GM18511 (cell line): Measurements from ENCODE around the gene DOCK10.
A peak's percentile ranks its signal among the peaks of the same experiment; 100 is the strongest.

Experiments used
- ATAC-seq: cut with Tn5 transposase; IDR thresholded peaks from one replicate; pipeline ENCODE4 v1.9.1; 2021; ENCODE audit warnings: mild to moderate bottlenecking, moderate library complexity; ENCODE audit not compliant: unreplicated experiment

DOCK10 gene

GRCh38 chr2:224731665-224732064, 310.6 kb downstream of the DOCK10 start:
- ATAC-seq, result no peak

- no peak for ATAC-seq
These were observed 312.8 kb downstream of the DOCK10 start for GRCh38 chr2:224729435-224729834.

- ATAC-seq, result no peak
These were observed 317.9 kb downstream of the DOCK10 start for GRCh38 chr2:224724331-224724730.

GRCh38 chr2:224723586-224724217, 318.6 kb downstream of the DOCK10 start:
- peak; percentile 92 for ATAC-seq

GRCh38 chr2:224722770-224723169, 319.5 kb downstream of the DOCK10 start:
- ATAC-seq, result no peak

- no peak for ATAC-seq
These were observed 320.0 kb downstream of the DOCK10 start for GRCh38 chr2:224722250-224722649.

- no peak for ATAC-seq
These were observed 325.3 kb downstream of the DOCK10 start for GRCh38 chr2:224716921-224717320.

- ATAC-seq, result no peak
These were observed 326.1 kb downstream of the DOCK10 start, which contains the start of gene CCDC195 for GRCh38 chr2:224716201-224716600. CCDC195 (minus strand) TSS chr2:224716365; CDS start chr2:224716365, 0 bp downstream.
